Common myeloid progenitor, CD34-positive (primary cell): ENCODE results near the gene RAP1A.
A peak's percentile ranks its signal among the peaks of the same experiment; 100 is the strongest.
"Not testable (repeated sequence)": the region's sequence is repeated elsewhere in the genome, so short reads cannot be mapped to it uniquely, and the experiment has no call there.

Experiments
- CTCF ChIA-PET: fragments of 350-600 bp; sonication (Branson Sonifier 250); formaldehyde crosslinking; loops from one replicate; lab custom pipeline; 2021; ENCODE audit warnings: antibody characterized with exemption; lab: Charles Lee
- POLR2A ChIA-PET: fragments of 350-600 bp; sonication (Branson Sonifier 250); formaldehyde crosslinking; loops from one replicate; lab custom pipeline; 2021; ENCODE audit warnings: antibody characterized with exemption; lab: Charles Lee
- DNase-seq, 3 donors: peaks; one replicate each; pipeline versions ENCODE4 v3.0.0 to v3.0.0-alpha.2; 2013
- H3K27ac ChIP-seq, 2 experiments: 1 replicate in 1 of 2; 2 replicates in 1 of 2; pipeline ENCODE4 v1.7.0; 2013; ENCODE audit warnings: inconsistent platforms in 2 of 2, low read length in 2 of 2, mild to moderate bottlenecking in 2 of 2, low read depth in 1 of 2, moderate library complexity in 1 of 2; ENCODE audit not compliant: severe bottlenecking in 2 of 2, insufficient read depth in 1 of 2, poor library complexity in 1 of 2
- H3K27me3 ChIP-seq, 5 experiments: replicated peaks in 2 of 5; 1 replicate in 3 of 5; 2 replicates in 2 of 5; pipeline versions ENCODE4 v1.6.1 to v1.7.0; 2013; ENCODE audit warnings: low read length in 4 of 5, mild to moderate bottlenecking in 2 of 5, moderate library complexity in 2 of 5, inconsistent platforms in 1 of 5; ENCODE audit not compliant: insufficient read depth in 5 of 5, control insufficient read depth in 4 of 5
- H3K36me3 ChIP-seq, 4 experiments: 1 replicate in 2 of 4; 2 replicates in 2 of 4; pipeline versions ENCODE4 v1.6.1 to v1.7.0; 2013; ENCODE audit warnings: low read length in 3 of 4, control low read depth in 1 of 4, mild to moderate bottlenecking in 1 of 4; ENCODE audit not compliant: control insufficient read depth in 4 of 4, insufficient read depth in 4 of 4
- H3K4me1 ChIP-seq, 4 experiments: 1 replicate in 3 of 4; 2 replicates in 1 of 4; pipeline versions ENCODE4 v1.6.1 to v1.7.1; 2013; ENCODE audit warnings: low read length in 3 of 4, mild to moderate bottlenecking in 3 of 4, control low read depth in 1 of 4, inconsistent platforms in 1 of 4, moderate library complexity in 1 of 4; ENCODE audit not compliant: control insufficient read depth in 4 of 4, insufficient read depth in 4 of 4; ENCODE audit errors: control extremely low read depth in 1 of 4
- H3K4me3 ChIP-seq, 7 experiments: 1 replicate in 4 of 7; 2 replicates in 3 of 7; pipeline versions ENCODE4 v1.5.1 to v1.7.0; 2013; ENCODE audit warnings: mild to moderate bottlenecking in 7 of 7, low read length in 6 of 7, moderate library complexity in 6 of 7, inconsistent platforms in 2 of 7, low read depth in 2 of 7, control low read depth in 1 of 7; ENCODE audit not compliant: insufficient read depth in 4 of 7, control insufficient read depth in 1 of 7; ENCODE audit errors: extremely low read depth in 1 of 7
- H3K9me3 ChIP-seq, 5 experiments: 1 replicate in 4 of 5; 2 replicates in 1 of 5; pipeline versions ENCODE4 v1.6.1 to v1.7.1; 2013; ENCODE audit warnings: low read length in 4 of 5, mild to moderate bottlenecking in 2 of 5, inconsistent platforms in 1 of 5, low read depth in 1 of 5, moderate library complexity in 1 of 5; ENCODE audit not compliant: control insufficient read depth in 4 of 5, insufficient read depth in 2 of 5; ENCODE audit errors: control extremely low read depth in 1 of 5
- WGBS: methylation state at CpG from one replicate; pipeline ENCODE4 v1.1.5; 2013; ENCODE audit not compliant: insufficient coverage; 5-methylcytosine and 5-hydroxymethylcytosine counted together

RAP1A gene

DNA sequence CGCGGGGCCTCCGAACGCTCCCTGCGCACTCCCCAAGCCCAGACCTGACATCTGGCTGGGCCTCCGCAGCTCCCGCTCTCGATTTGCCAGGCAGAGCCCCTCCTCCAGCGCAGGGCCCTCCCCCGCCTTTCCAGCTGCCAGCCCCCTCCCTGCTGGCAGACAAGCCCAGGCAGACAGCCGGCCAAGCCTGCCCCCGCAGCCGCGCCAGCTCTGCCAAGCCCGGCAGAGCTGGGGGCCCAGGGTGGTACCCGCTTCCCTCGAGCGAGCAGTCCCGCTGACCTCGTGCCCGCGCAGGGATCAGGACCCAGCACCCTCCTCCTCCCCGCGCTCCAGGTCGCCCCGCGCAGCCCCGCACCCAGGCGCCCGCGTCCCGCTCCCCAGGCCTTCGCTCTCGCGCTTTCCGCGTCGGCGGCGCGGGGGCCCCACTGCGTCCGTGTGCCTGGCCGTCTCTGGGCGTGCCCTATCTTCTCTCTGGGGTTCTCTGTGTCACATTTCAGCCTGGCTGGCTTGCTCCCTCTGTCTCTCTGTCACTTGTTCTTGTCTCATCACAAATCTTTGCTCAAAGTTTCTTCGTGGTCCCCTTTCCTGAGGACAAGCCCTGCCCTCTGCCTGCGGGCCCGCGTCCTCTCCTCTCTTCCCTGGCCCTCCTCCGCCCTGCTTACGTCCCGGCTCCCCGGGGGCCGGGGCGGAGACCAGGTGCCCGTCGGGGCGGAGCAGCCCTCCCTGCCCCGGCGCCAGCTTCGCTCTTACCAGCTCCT is 119.0 kb downstream of the RAP1A start:
- H3K27me3 ChIP-seq, result peaks cover 0 to 27% (median 12%) of the 10 kb centered on the region in 5 experiments
- under 1% methylated on average over 56 of the region's 61 CpGs for WGBS
- no peaks in the 10 kb centered on the region for H3K9me3 ChIP-seq
- H3K4me1 ChIP-seq, result peaks cover 4 to 64% (median 44%) of the 10 kb centered on the region in 4 experiments
- peak overlapping the region; percentile 42 to 80 (median 64) for H3K4me3 ChIP-seq
- H3K27ac ChIP-seq, result peak overlapping the region in 1 of 2 experiments; percentile 30
- ChIA-PET POLR2A (interaction anchor here (1.2 to 1.6 kb wide), 2 partner anchors 16 to 18 kb away, joined by 5 to 6 read pairs; partner anchors contain the start of gene DDX20), CTCF (interaction anchor here (1.0 to 6.8 kb wide), 9 partner anchors 8 to 257 kb away, joined by 3 to 62 read pairs (median 16); partner anchors contain the start of gene DDX20)
- H3K36me3 ChIP-seq, result no peaks in the 10 kb centered on the region
- DNase-seq, result peak; percentile 54 to 82 (median 77)

DNA sequence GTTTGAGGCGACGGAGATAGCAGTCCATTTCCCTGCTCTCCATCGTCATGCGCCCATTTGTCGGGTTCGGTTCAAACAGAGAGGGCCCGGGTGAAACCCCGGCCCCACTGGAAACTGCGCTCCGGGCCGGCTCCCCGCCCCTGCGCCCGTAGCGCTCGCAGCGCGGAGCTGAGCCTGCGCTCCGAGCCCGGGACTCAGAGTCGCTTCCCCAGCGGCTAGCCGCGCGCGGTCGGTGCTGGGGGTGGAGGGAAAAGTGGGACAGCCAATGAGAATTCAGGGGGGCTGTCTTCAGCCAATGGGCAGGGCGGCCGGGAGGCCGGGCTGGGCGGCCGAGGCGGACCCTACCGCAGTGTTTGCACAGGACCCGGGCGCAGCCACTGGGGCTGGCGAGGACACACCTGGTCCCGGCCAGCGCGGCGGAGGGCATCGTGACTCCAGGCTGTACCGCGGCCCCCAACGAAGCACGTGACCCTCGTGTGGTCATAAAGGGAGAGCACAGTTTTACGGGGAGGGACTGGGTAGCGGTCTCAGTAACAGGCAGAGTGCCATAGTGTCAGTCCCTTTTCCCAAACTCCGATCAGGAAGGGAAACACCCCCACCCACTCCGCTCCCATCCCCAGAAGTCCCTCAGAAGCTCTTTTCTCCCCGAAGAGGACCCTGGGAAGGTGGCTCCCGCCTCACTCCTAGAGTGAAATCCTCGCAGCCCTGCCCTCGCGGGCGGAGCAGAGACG is 119.8 kb downstream of the RAP1A start, which contains the start of gene INKA2:
Gene INKA2, minus strand, starts transcription at position 202 of the 731 bp plus-strand sequence. Its CDS starts 153 bp downstream, at position 49.
- Histone ChIP-seq H3K9me3 (no peaks in the 10 kb centered on the region), H3K27me3 (peaks cover 0 to 27% (median 13%) of the 10 kb centered on the region in 5 experiments), H3K4me1 (peaks cover 4 to 65% (median 40%) of the 10 kb centered on the region in 4 experiments), H3K27ac (peak within 1 kb of the TSS in 1 of 2 experiments; percentile 30), H3K4me3 (peak within 1 kb of the TSS; percentile 42 to 80 (median 64)), H3K36me3 (no peaks in the 10 kb centered on the region)
- WGBS, result under 1% methylated on average over 51 of the region's 59 CpGs
- POLR2A ChIA-PET, result interaction anchor here (0.6 to 1.6 kb wide), 3 partner anchors 16 to 231 kb away, joined by 3 to 6 read pairs (median 5); partner anchors contain the start of gene DDX20
- CTCF ChIA-PET, result interaction anchor here (0.9 to 6.8 kb wide), 7 partner anchors 8 to 257 kb away, joined by 3 to 62 read pairs (median 16); partner anchors contain the start of gene DDX20
- peak; percentile 63 to 86 (median 80) for DNase-seq

DNA sequence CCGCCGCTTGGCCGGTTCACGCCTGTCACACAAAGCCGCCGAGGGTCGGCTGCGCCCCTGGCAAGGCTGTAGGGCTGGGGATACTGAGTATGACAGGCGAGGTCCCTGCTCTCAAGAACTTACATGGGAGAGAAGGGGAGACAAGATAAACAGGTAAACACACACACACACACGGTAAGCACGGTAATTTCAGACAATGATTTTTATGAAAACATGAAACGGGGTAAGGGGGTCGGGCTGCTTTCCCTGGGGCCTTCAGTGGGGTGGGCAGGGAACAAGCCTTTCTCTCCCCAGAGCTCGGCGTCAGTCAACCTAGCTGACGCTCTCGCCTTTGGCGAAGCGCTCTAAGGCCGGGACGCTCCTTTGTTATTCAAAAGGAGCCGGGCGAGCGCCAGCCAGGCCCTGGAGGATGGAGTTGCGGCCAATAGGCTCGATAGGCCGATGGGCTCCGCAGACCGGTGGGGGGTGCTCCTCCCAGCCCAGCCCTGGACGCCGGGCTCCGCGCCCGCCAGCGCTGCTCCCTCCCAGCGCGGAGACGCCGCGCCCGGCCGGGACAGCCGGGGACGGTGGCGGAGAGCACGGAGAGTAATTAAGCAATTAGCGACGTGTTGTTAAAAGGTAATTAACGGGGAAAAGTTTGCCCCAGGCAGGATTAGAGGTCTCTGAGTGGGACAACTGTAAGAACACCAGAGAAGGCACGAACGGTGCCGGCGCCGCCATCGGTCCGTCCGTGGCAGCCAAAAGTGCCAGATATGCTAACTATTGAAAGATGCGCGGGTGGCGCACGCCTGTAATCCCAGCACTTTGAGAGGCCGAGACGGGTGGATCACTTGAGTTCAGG is 120.6 kb downstream of the RAP1A start:
- DNase-seq, result peak in 2 of 3 donors; percentile 48 to 62
- WGBS, result 2% methylated on average over 49 of the region's 63 CpGs
- Histone ChIP-seq H3K27ac (peak overlapping the region in 1 of 2 experiments; percentile 30), H3K36me3 (no peaks in the 10 kb centered on the region), H3K4me3 (peak overlapping the region; percentile 12 to 80 (median 64)), H3K9me3 (no peaks in the 10 kb centered on the region), H3K4me1 (peaks cover 4 to 65% (median 40%) of the 10 kb centered on the region in 4 experiments), H3K27me3 (peaks cover 0 to 27% (median 13%) of the 10 kb centered on the region in 5 experiments)
- CTCF ChIA-PET, result interaction anchor here (0.9 to 6.8 kb wide), 6 partner anchors 10 to 228 kb away, joined by 3 to 62 read pairs (median 12); partner anchors contain the start of gene DDX20
- POLR2A ChIA-PET, result interaction anchor here (1.6 kb wide), 1 partner anchor 15 kb away, joined by 6 read pairs; the partner anchor contains the start of gene DDX20

DNA sequence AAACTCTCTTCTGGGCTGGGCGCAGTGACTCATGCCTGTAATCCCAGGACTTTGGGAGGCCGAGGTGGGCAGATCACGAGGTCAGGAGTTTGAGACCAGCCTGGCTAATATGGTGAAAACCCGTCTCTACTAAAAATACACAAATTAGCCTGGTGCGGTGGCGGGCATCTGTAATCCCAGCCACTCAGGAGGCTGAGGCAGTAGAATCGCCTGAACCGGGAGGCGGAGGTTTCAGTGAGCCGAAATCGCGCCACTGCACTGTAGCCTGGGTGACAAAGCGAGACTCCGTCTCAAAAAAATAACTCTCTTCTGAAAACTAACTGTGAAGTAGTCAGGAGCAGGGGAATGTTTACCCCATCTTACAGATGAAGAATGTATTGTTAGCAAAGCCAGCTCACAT is 122.7 kb downstream of the RAP1A start:
- H3K36me3 ChIP-seq, H3K4me3 ChIP-seq, H3K9me3 ChIP-seq, DNase-seq: not testable (repeated sequence)
- ChIA-PET POLR2A (interaction anchor here (1.2 kb wide), 1 partner anchor 10 kb away, joined by 3 read pairs; no protein-coding TSS in a partner anchor), CTCF (interaction anchor here (1.5 to 6.5 kb wide), 3 partner anchors 9 to 28 kb away, joined by 4 to 58 read pairs (median 25); partner anchors contain the start of gene DDX20)
- WGBS, result 99% methylated on average over 11 of the region's 14 CpGs
- peaks cover 0 to 27% (median 13%) of the 10 kb centered on the region in 5 experiments for H3K27me3 ChIP-seq
- H3K27ac ChIP-seq, result peak overlapping the region in 1 of 2 experiments; percentile 36
- H3K4me1 ChIP-seq, result peaks cover 3 to 59% (median 37%) of the 10 kb centered on the region in 4 experiments

DNA sequence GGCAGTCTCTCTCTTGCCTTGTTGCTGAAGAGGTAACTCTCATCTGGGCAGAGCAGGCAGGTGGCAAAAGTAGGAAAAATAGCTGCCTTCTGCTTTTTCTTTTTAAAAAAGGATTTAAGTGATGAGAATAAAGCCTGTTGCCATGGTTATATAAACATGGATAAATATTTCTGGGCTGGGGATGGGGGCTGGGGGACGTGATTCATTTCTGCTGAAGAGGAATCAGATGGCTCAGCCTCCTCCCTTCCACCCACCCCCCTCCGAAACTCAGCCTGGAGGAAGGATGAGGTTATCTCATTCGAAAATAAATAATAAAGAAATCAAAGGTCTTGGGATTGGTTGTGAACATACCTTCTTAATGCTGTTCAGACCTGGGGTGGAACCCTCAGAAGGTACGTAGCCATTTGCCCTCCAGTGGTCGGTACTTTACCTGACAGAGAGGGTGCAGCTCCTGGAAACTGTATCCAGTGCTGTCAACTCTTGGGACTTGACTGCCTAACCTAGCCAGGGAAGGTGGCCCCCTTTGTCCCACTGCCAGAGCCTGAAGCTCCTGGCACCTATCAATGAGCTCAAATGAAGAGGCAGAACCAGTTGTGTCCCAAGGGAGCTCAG is 123.5 kb downstream of the RAP1A start:
- peak overlapping the region in 1 of 2 experiments; percentile 56 for H3K27ac ChIP-seq
- H3K4me1 ChIP-seq, result peaks cover 0 to 52% (median 29%) of the 10 kb centered on the region in 4 experiments
- ChIA-PET POLR2A (interaction anchor here (0.8 to 1.2 kb wide), 2 partner anchors 9 to 28 kb away, joined by 3 to 7 read pairs; no protein-coding TSS in a partner anchor), CTCF (interaction anchor here (0.6 to 6.5 kb wide), 6 partner anchors 8 to 227 kb away, joined by 3 to 58 read pairs (median 4); partner anchors contain the start of gene DDX20)
- H3K4me3 ChIP-seq, result peak overlapping the region in 1 of 7 experiments; percentile 11
- 95% methylated on average over 3 of the region's 5 CpGs for WGBS
- peak; percentile 68 to 85 (median 82) for DNase-seq
- H3K27me3 ChIP-seq, result peaks cover 0 to 27% (median 13%) of the 10 kb centered on the region in 5 experiments
- H3K36me3 ChIP-seq, result no peaks in the 10 kb centered on the region
- H3K9me3 ChIP-seq, result no peaks in the 10 kb centered on the region
